Spleen (tissue), 13 donors: ENCODE data around the gene ABHD17C. TPM values are rescaled to one million over a fixed set of nuclear protein-coding genes. Genes with fewer than 3 reads are reported as not detected.
"Not testable (repeated sequence)": the region's sequence is repeated elsewhere in the genome, so short reads cannot be mapped to it uniquely, and the experiment has no call there.

Experiments
- DNase-seq: peaks from one replicate; pipeline ENCODE4 v3.0.0-alpha.2; 2020
- H3K27ac ChIP-seq, 8 donors: fragments of 200-600 bp; sonication (generic) in 7 of 8; 1 replicate in 4 of 8; 2 replicates in 4 of 8; pipeline versions ENCODE4 v1.5.0 to v1.8.0; 2016 to 2021; ENCODE audit warnings: inconsistent platforms in 4 of 8, mild to moderate bottlenecking in 4 of 8, moderate library complexity in 1 of 8
- H3K27me3 ChIP-seq, 7 donors: fragments of 200-600 bp; sonication (generic) in 6 of 7; replicated peaks in 1 of 7; 1 replicate in 4 of 7; 2 replicates in 3 of 7; pipeline versions ENCODE4 v1.5.0 to v1.8.0; 2016 to 2021; ENCODE audit warnings: inconsistent platforms in 3 of 7, mild to moderate bottlenecking in 1 of 7
- H3K36me3 ChIP-seq, 6 donors: fragments of 200-600 bp; sonication (generic) in 5 of 6; 1 replicate in 4 of 6; 2 replicates in 2 of 6; pipeline versions ENCODE4 v1.5.0 to v1.8.0; 2016 to 2021; ENCODE audit warnings: inconsistent platforms in 2 of 6
- H3K4me1 ChIP-seq, 6 donors: fragments of 200-600 bp; sonication (generic) in 5 of 6; 1 replicate in 3 of 6; 2 replicates in 3 of 6; pipeline versions ENCODE4 v1.5.0 to v1.8.0; 2016 to 2021; ENCODE audit warnings: inconsistent platforms in 3 of 6
- H3K4me3 ChIP-seq, 8 donors: fragments of 200-600 bp; sonication (generic) in 7 of 8; 1 replicate in 4 of 8; 2 replicates in 4 of 8; pipeline versions ENCODE4 v1.5.0 to v1.8.0; 2016 to 2021; ENCODE audit warnings: inconsistent platforms in 4 of 8, mild to moderate bottlenecking in 4 of 8, moderate library complexity in 2 of 8
- H3K9me3 ChIP-seq, 8 donors: fragments of 200-600 bp; sonication (generic) in 7 of 8; 1 replicate in 4 of 8; 2 replicates in 4 of 8; pipeline versions ENCODE4 v1.5.0 to v1.8.0; 2016 to 2021; ENCODE audit warnings: inconsistent platforms in 4 of 8
- POLR2A ChIP-seq, 3 donors: fragments of 450-650 bp; IDR thresholded peaks; one replicate each; pipeline ENCODE4 v1.5.1; 2017; ENCODE audit warnings: antibody characterized with exemption in 3 of 3, mild to moderate bottlenecking in 1 of 3
- POLR2AphosphoS5 ChIP-seq, 3 donors: sonication (generic); formaldehyde crosslinking; IDR thresholded peaks; one replicate each; pipeline ENCODE4 v1.5.1; 2017; ENCODE audit warnings: antibody characterized with exemption in 3 of 3
- WGBS, 5 donors: extraction: QIAGEN DNeasy Blood & Tissue Kit in 3 of 5; methylation state at CpG; one replicate each; pipeline versions ENCODE4 v1.1.5 to v1.1.7; 2013 to 2018; 5-methylcytosine and 5-hydroxymethylcytosine counted together
- intact Hi-C: fragments of 100-400 bp; cut with DNase I; formaldehyde crosslinking; loops from one replicate; pipeline ENCODE4 v1.15.0; 2023; ENCODE audit warnings: low total_unique reads
- long read RNA-seq, 2 donors: transcript quantifications; one replicate each; lab custom pipeline, GENCODE V29; 2026
- polyA plus RNA-seq, 3 donors: library from polyadenylated mRNA; stranded (reverse); fragments of 200-250 nt; gene quantifications; one replicate each; pipeline ENCODE4 v1.2.1, GENCODE V29; 2013
- total RNA-seq, 7 donors: library from RNA; depleted of rRNA in 3 of 7; stranded (reverse); fragments of >200 nt in 3 of 7; fragmentation: NEBNext Ultra II Directional in 4 of 7; extraction: Animal tissue kit (Norgen Biotek cat#: 25700) in 4 of 7; gene quantifications; one replicate each; pipeline versions ENCODE4 v1.1.0 to v1.2.1, GENCODE V29; 2016 to 2021
- TF ChIP-seq, protein P1 (sequence below), 11 experiments: fragments of 200-600 bp in 7 of 11; fragments of 450-650 bp in 4 of 11; sonication (generic) in 4 of 11; IDR thresholded peaks in 8 of 11; conservative IDR thresholded peaks in 3 of 11; 1 replicate in 7 of 11; 2 replicates in 4 of 11; pipeline versions ENCODE4 v1.4.0 to v1.8.0; 2016 to 2021; ENCODE audit warnings: antibody characterized with exemption in 11 of 11, inconsistent platforms in 4 of 11, mild to moderate bottlenecking in 1 of 11
- donor health status: healthy with polysubstance abuse.
- donor health status: DM: no; HTN: no; CAD: no; lungs with moderate emphysema.
- donor health status: DM: no; HTN: no; CAD: no.
- donor health status: Bipolar disorder and iron deficiency.
- donor health status: healthy.
- donor health status: DM: no; HTN: no; CAD: no.
- donor health status: DM: yes; HTN: yes; CAD: no.

ABHD17C gene
- total RNA-seq (10 to 100 TPM in 6 of 7 donors, 1 to 10 TPM in 1; 9.9 to 17.0 (median 11.7) TPM), polyA plus RNA-seq (1 to 10 TPM; 4.2 to 7.8 (median 7.8) TPM)
- long read RNA-seq, donor 1, partial matches to known transcripts, result 0 of 1 reads
- long read RNA-seq, donor 1, other reads (novel, unspliced or antisense), result 0 of 1 reads
- long read RNA-seq, donor 2, partial matches to known transcripts, result 0 of 4 reads
- long read RNA-seq, donor 2, other reads (novel, unspliced or antisense), result 0 of 4 reads

DNA sequence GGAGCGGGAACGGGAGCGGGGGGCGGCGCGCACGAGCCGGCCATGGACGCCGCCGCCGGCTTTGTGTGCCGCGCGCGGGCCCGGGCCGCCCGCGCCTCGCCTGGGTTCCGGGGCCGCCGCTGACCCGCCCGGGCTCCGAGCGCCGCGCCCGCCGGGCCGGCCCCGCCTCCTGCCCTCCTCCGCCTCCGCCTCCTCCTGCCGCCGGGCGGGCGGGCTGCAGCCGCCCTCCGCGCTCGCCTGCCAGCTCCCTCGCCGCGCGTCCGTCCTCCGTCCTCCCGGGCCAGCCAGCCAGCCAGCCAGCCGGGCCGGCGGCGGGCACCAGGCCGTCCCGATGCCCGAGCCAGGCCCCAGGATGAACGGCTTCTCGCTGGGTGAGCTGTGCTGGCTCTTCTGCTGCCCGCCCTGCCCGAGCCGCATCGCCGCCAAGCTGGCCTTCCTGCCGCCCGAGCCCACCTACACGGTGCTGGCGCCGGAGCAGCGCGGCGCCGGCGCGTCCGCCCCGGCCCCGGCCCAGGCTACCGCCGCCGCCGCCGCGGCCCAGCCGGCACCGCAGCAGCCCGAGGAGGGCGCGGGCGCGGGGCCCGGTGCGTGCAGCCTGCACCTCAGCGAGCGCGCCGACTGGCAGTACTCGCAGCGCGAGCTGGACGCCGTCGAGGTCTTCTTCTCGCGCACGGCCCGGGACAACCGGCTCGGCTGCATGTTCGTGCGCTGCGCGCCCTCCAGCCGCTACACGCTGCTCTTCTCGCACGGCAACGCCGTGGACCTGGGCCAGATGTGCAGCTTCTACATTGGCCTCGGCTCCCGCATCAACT lies at the start of gene ABHD17C:
Gene ABHD17C, plus strand, starts transcription at position 212 of the 812 bp plus-strand sequence. Its CDS starts 120 bp downstream, at position 332.
- H3K27me3 ChIP-seq, result no peaks in the 10 kb centered on the region
- peak; percentile 91 for DNase-seq
- peak within 1 kb of the TSS; percentile 69 to 91 (median 72) for H3K4me3 ChIP-seq
- H3K36me3 ChIP-seq, result no peaks in the 10 kb centered on the region
- TF ChIP-seq, protein P1, sequence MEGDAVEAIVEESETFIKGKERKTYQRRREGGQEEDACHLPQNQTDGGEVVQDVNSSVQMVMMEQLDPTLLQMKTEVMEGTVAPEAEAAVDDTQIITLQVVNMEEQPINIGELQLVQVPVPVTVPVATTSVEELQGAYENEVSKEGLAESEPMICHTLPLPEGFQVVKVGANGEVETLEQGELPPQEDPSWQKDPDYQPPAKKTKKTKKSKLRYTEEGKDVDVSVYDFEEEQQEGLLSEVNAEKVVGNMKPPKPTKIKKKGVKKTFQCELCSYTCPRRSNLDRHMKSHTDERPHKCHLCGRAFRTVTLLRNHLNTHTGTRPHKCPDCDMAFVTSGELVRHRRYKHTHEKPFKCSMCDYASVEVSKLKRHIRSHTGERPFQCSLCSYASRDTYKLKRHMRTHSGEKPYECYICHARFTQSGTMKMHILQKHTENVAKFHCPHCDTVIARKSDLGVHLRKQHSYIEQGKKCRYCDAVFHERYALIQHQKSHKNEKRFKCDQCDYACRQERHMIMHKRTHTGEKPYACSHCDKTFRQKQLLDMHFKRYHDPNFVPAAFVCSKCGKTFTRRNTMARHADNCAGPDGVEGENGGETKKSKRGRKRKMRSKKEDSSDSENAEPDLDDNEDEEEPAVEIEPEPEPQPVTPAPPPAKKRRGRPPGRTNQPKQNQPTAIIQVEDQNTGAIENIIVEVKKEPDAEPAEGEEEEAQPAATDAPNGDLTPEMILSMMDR (IDR thresholded peaks at IDR 0.05 in 8 of 11, conservative IDR thresholded peaks at IDR 0.05 in 3 of 11), result no peak
- TF ChIP-seq POLR2AphosphoS5 (IDR thresholded peaks at IDR 0.05), result peak in 2 of 3 donors; percentile 67 to 74
- no peaks in the 10 kb centered on the region for H3K9me3 ChIP-seq
- intact Hi-C loops, result loop anchor here (10.0 kb wide), 1 partner anchor 79 kb away; the partner anchor contains the start of gene CEMIP
- H3K4me1 ChIP-seq, result peaks cover 9 to 54% (median 32%) of the 10 kb centered on the region in 6 donors
- H3K27ac ChIP-seq, result peak within 1 kb of the TSS; percentile 57 to 89 (median 85)
- 0 to 1% (median 0%) methylated on average over 2 to 122 of the region's 122 CpGs for WGBS, 5 donors

DNA sequence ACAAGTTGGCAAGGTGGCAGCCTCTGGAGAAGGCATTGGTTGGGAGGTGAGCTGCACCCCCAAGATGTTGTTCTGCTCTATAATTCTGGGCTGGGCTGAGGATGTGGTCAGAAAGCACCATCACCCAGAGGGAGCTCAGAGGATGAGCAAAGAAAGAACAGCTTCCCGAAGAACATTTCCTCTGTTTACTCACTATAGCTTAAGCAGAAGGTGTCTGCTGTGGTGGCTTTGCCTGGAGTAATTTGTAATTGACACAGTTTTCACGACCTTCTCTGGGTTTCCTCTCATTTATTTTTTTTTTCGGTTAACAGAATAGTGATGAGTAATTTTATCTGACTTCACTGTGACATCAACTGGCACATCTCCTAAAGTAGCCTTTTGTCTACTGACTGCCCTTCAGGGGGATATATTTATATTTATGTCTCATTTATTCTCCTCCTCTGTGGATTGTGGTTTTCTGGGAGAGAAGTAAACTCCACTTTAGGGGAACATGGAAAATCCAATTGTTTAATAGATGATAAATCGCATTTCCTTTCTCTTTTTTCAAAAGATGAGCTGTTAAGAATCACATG lies 49.5 kb upstream of the ABHD17C start:
- H3K27ac ChIP-seq, result no peak overlapping the region
- H3K4me1 ChIP-seq, result peaks cover 0 to 16% (median 0%) of the 10 kb centered on the region in 6 donors
- peaks cover 0 to 22% (median 12%) of the 10 kb centered on the region in 8 donors for H3K9me3 ChIP-seq
- no peaks in the 10 kb centered on the region for H3K36me3 ChIP-seq
- 33 to 45% (median 38%) methylated on average over 4 of the region's 4 CpGs for WGBS, 5 donors
- H3K4me3 ChIP-seq, result no peak overlapping the region
- no peak for DNase-seq
- intact Hi-C loops, result no loop called here
- peaks cover 0 to 7% (median 0%) of the 10 kb centered on the region in 7 donors for H3K27me3 ChIP-seq
- TF ChIP-seq POLR2A (IDR thresholded peaks at IDR 0.05) (no peak), POLR2AphosphoS5 (IDR thresholded peaks at IDR 0.05) (no peak)
- TF ChIP-seq, protein P1 (IDR thresholded peaks at IDR 0.05 in 8 of 11, conservative IDR thresholded peaks at IDR 0.05 in 3 of 11), result no peak

GRCh38 chr15:80647424-80647823 lies 47.7 kb upstream of the ABHD17C start:
- H3K36me3 ChIP-seq, H3K4me3 ChIP-seq, intact Hi-C loops, H3K27ac ChIP-seq, DNase-seq, H3K27me3 ChIP-seq: not testable (repeated sequence)
- Histone ChIP-seq H3K4me1 (peaks cover 0 to 16% (median 0%) of the 10 kb centered on the region in 6 donors), H3K9me3 (peaks cover 5 to 34% (median 25%) of the 10 kb centered on the region in 8 donors)
- 94 to 100% (median 98%) methylated on average over 8 to 30 of the region's 30 CpGs for WGBS, 5 donors

DNA sequence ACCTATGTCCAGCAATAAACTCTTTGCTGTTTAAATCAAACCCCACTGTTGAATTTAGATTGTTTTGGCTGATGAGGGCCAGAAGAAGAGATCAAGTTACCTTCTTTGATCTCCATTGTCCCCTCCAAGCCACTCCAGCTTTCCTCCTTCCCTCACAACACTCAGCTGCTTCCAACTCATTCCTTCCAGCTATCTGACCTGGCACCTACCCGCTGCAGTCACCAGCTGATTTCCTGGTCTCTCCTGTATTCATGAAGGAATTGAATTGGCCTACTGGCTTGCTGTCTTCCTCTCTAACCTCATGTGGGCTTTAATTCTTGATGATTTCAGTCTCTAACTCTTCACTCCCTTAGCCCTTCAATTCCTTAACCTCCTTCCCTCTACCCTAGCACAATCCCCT lies 40.8 kb upstream of the ABHD17C start:
- Histone ChIP-seq H3K36me3 (no peaks in the 10 kb centered on the region), H3K4me1 (no peaks in the 10 kb centered on the region), H3K4me3 (no peak overlapping the region), H3K9me3 (peaks cover 6 to 29% (median 22%) of the 10 kb centered on the region in 8 donors), H3K27ac (no peak overlapping the region), H3K27me3 (no peaks in the 10 kb centered on the region)
- intact Hi-C loops, result no loop called here
- no CpG with 5 or more reads among the region's 1 CpG for WGBS, 5 donors
- TF ChIP-seq POLR2A (IDR thresholded peaks at IDR 0.05), result no peak
- TF ChIP-seq, protein P1 (IDR thresholded peaks at IDR 0.05 in 8 of 11, conservative IDR thresholded peaks at IDR 0.05 in 3 of 11), result no peak
- TF ChIP-seq POLR2AphosphoS5 (IDR thresholded peaks at IDR 0.05), result no peak
- DNase-seq, result no peak
